ENCODE results near the gene PFKP. TPM values are rescaled to one million over a fixed set of nuclear protein-coding genes. Genes with fewer than 3 reads are reported as not detected.

Gene PFKP
- total RNA-seq, 4 donors from 2014 or later: 22.2 to 83.9 (median 34.0) TPM

- TF ChIP-seq, protein P1, sequence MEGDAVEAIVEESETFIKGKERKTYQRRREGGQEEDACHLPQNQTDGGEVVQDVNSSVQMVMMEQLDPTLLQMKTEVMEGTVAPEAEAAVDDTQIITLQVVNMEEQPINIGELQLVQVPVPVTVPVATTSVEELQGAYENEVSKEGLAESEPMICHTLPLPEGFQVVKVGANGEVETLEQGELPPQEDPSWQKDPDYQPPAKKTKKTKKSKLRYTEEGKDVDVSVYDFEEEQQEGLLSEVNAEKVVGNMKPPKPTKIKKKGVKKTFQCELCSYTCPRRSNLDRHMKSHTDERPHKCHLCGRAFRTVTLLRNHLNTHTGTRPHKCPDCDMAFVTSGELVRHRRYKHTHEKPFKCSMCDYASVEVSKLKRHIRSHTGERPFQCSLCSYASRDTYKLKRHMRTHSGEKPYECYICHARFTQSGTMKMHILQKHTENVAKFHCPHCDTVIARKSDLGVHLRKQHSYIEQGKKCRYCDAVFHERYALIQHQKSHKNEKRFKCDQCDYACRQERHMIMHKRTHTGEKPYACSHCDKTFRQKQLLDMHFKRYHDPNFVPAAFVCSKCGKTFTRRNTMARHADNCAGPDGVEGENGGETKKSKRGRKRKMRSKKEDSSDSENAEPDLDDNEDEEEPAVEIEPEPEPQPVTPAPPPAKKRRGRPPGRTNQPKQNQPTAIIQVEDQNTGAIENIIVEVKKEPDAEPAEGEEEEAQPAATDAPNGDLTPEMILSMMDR (IDR thresholded peaks at IDR 0.05): no peak
- no peak for DNase-seq (ENCODE audit: low spot score)
These were observed 30.2 kb upstream of the PFKP start for GRCh38 chr10:3037182-3037581.

DNA sequence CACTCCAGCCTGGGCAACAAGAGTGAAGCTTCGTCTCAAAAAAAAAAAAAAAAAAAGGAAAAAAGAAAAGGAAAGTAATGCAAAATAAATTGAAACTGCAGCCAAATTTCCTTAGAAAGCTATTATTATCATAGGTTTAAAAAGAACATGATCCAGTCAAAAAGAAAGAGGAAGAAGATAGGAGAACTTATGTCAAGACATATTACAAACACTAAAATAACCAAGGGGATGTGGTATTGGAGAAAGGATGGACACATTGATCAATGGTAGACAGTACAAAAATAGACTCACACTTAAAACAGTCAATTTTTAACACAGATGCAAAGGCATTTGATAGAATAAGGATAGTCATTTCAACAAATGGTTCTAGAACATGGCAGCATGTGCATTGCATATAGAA, 27.3 kb upstream of the PFKP start:
- TF ChIP-seq, protein P1 (IDR thresholded peaks at IDR 0.05): no peak
- DNase-seq (ENCODE audit: low spot score) (no peak), ATAC-seq (ENCODE audit: low FRiP score) (no peak)

More at GRCh38 chr10:3037182-3037581, 30.2 kb upstream of the PFKP start:
- no peak for ATAC-seq (ENCODE audit: low FRiP score)

GRCh38 chr10:3042589-3042988, 24.8 kb upstream of the PFKP start:
- no peak for ATAC-seq (ENCODE audit: low FRiP score)
- TF ChIP-seq, protein P1 (IDR thresholded peaks at IDR 0.05): no peak

GRCh38 chr10:3043512-3044368, 23.6 kb upstream of the PFKP start:
- TF ChIP-seq, protein P1 (IDR thresholded peaks at IDR 0.05): no peak
- ATAC-seq (ENCODE audit: low FRiP score) (no peak), DNase-seq (ENCODE audit: low spot score) (no peak)

More at GRCh38 chr10:3042589-3042988, 24.8 kb upstream of the PFKP start:
- no peak for DNase-seq (ENCODE audit: low spot score)

DNA sequence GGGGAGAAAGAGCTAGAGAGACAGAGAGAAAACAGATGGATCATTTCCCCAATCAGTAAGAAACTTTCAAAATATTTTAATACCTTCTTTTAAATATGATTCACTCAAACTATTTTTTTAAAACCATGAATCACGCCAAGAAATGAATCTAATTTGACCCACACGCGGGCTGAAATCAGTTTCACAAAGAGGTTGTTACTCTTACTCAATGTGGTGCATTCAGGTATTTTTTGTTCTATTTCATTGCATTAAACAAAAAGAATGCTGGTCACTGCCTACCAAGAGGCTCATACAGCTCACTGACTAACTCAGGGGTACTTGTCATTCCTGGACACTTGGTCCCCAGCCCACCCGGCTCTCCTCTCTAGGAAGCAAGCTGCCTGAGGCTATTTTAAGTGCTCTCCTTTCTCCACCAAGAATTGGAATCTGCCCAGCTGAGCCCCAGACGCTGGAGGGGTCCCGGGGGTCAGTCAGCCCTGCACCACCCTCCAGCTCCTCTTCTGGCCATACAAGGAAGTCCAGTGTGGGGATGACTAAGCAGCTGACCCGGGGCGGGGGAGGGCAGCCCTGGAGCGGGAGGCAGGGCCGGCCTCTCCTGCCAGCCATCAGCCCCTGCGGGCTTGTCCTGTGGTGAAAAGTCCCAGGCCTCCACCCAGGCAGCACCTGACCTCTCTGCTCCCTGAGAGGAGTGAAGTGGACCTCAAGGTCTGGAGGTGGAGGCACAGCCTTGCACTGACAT, 21.7 kb upstream of the PFKP start:
- DNase-seq (ENCODE audit: low spot score) (no peak), ATAC-seq (ENCODE audit: low FRiP score) (peak; percentile 81)
- TF ChIP-seq, protein P1 (IDR thresholded peaks at IDR 0.05): no peak

GRCh38 chr10:3046210-3046779, 21.1 kb upstream of the PFKP start:
- TF ChIP-seq, protein P1 (IDR thresholded peaks at IDR 0.05): no peak
- DNase-seq (ENCODE audit: low spot score) (no peak), ATAC-seq (ENCODE audit: low FRiP score) (no peak)

Measured in omental fat pad (tissue), 4 donors.